Activated T-helper 9 cell treated with anti-CD3 and anti-CD28 coated beads, Interleukin-2, amount 50 U/mL, for 16 hours (primary cell): Measurements from ENCODE around the gene ZNF879.
A peak's percentile ranks its signal among the peaks of the same experiment; 100 is the strongest.

Experiments used
- DNase-seq: peaks from one replicate; pipeline ENCODE4 v3.0.0-alpha.2; 2020; ENCODE audit warnings: low read depth

Gene ZNF879

DNA sequence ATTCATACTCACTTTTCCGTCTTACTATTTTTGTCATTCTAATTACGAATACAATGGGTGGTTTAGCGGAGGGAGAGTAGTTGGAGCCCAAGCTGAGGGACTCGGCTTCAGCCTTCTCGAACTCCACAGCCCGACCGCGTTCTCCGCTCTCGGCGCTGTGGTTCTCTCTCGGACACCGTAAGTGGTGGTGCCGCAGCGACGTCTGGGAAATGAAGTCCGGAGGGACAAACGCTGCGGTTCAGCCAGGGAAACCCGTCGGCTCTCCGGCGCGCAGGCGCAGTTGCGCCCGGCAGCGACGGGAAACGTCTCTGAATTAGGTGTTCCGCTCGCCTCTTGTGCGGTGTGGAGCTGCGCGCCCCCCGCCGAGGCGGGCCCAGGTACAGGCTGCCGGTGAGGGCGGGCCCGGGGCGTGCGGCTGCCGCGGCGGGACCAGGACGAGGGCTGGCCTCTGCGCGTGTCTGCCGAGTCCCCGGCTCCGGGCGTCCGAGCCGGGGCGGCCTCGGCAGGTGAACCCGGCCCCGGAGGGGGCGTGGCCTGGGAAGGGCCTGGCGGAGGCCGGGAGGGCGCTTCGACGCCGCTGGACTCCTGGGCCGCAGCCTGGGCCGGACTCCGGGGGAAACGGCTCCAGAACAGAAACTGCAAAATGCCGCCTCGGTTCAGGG is at the start of gene ZNF879:
ZNF879 (plus strand) TSS at position 277 of the 662 bp plus-strand sequence. CDS start 1,201 bp downstream, outside the sequence.
- peak; percentile 90 for DNase-seq

DNA sequence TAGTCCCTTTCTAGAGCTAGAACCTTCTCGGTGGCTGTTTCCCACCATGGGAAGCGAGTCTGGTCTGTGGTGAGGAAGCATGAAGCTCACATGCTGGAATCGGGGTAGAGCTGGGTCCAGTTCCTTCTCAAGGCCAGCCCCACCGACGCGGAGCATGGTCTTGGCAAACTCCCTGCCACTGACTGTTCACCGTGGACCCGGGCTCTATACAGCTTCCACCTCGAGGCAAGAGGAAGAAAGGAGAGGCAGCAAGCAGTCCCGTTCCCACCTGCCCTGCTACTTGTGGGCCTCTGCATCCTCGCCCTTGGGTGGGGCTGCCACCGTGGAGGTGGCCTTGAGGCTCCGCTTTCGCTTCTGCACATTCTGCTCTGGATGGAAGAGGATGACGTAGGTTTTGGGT is 42.2 kb upstream of the ZNF879 start:
- DNase-seq = no peak

DNA sequence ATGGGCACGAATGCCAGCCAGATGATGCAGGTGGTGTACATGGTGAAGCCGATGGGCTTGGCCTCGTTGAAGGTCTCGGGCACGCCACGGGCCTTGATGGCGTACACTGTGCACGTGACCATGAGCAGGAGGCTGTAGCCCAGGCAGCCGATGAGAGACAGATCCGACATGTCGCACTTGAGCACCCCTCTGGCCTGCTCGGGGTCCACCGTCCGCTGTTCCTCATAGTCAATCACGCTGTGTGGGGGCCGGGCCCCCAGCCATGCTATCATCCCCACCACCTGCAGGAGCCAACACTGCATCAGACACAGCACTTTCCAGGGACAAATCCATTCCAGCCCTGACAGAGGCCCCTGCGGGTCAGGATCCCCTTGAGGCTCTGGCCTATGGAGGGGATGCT is 40.7 kb upstream of the ZNF879 start:
- DNase-seq = no peak

DNA sequence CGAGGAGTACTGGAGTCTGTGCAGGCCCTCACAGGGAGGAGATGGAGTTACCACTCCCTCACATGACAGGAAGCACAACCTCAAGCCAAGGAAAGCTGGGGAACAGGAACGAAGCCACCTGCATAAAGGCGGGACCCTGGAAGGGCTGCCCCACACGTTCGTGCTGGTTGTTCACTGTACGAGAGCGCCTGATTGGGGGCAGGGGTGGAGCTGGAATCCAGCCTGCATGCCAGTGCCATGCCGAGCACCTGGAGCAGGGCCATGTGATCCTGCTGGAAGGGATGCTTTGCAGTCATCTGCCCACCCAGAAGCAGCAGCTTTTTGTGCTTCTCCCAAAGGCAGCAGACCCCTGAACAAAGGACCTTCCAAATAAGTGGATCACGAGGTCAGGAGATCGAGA is 39.9 kb upstream of the ZNF879 start:
- no peak for DNase-seq

DNA sequence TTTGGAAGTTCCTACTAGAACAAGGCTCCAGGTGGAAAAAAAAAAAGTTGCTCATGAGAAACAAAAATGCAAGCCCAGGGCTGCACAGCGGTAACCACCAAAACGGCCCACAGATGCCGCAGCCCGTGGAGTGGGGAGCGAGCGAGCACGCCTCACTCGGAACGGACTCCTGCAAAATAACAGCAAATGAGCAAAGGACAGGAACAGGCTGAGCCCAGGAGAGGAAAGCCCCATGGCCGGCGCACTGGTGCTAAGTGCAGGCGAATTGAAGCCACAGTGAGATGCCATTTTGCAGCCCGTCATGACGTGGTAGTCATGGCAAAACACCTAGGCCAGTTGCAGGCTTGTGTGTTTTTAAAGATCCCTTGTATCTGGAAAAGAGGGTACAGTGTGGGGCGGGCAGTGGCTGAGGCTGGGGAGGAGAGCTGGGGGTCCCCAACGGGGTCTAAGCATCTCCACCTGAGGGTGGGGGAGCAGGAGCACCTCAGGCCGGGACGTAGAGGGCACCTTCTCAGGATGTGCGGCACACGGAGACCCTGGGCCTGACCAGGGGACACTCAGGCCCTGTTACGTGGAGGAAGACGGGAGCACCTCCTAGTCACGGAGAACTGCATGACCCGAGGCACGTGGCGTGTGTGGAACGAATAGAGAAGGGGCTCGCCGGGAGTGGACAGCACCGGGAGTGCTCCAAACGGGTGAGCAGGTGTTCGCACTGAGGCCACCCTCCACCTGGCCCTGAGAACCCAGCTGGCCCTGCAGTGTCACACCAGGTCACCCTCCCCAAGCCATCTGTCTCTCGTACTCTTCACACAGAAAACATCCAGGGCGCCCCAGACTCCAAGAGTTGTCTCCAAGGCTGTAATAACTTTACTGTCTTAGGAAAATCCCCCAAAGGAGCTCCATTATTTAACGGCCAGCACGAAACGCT is 39.2 kb upstream of the ZNF879 start:
- DNase-seq = no peak

- DNase-seq = no peak
Observed at GRCh38 chr5:178986326-178986960, 37.2 kb upstream of the ZNF879 start.

DNA sequence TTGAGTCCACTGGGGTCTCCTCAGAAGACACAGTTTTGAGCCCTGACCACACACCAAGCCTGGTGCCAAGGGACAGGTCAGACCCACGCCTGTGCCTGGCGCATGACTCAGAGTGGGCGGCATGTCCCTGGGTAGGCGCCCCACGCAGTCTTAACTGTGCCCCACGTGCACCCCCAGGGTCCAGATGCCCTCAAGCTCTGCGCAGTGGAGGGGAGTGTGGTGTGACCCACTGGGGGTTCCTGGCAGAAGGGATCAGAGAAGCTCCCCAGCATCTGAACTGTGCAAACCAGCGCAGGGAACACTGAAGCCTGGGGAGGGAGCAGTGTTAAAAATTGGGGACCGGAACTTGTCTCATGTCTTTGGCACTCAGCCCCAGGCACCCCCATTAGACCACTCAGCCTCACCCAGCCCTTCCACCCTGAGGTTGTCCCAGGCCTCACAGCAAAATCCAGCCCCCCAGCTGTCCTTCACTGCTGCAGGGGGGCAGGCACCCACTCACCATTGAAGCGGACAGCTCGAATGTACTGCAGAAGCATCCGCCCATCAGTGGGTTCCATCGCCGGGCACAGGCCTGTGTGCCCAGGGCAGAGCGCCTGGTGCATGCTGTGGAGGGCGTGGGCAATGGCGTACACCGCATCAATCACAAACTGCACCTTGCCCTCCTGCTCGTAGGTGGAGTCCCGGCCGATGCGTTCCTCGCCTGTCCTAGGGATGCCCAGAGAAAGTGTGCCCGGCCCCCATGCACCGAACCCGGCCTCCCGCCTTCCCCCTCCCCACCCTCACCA is 35.0 kb upstream of the ZNF879 start:
- no peak for DNase-seq

GRCh38 chr5:178989311-178989710 is 34.3 kb upstream of the ZNF879 start:
- DNase-seq = no peak

GRCh38 chr5:178990491-178990890 is 33.1 kb upstream of the ZNF879 start:
- DNase-seq = no peak

DNA sequence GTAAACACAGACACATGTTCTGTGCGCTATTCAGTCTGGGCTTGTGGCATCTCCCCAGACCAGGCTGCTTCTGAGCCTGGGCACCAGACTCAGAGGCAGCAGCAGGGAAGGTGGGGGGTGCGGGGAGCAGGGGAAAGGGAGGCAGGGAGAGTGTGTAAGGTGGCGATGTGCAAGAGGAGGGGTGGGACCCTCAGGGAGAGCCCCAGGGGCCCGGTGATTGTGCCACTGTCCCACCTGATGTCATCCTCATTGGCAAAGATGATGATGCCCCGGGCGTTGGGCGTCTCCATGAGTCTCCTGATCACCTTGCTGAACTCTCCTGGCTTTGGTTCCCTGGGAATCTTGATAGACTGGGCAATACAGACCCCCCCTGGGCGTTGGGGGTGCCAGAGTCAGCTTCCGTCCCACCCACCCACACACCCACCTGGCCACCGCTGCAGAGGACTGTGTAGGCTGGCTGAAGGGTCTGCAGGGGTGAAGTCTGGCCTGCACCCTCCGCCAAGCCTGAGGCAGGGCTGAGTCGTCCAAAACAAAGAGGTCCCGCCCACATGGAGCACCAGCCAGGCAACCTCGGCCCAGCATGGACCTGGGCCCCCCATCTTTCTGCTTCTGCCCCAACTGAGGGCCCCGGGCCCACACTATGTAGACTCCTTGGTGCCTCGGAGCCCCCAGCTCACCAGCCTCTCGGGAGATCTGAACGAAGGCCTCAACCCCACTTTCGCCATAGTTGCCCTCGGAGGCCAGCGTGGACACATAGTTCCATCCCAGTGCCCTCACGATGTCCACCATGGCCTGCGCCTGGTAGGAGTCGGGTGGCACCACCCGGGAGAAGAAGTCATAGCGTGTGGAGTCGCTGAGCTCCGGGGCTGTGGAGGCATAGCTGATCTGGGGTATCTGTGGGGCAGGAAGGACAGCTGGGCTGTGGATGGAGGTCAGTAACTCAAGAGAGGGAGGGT is 32.1 kb upstream of the ZNF879 start:
- DNase-seq = no peak

GRCh38 chr5:178992291-178992895 is 31.2 kb upstream of the ZNF879 start:
- DNase-seq = no peak

DNA sequence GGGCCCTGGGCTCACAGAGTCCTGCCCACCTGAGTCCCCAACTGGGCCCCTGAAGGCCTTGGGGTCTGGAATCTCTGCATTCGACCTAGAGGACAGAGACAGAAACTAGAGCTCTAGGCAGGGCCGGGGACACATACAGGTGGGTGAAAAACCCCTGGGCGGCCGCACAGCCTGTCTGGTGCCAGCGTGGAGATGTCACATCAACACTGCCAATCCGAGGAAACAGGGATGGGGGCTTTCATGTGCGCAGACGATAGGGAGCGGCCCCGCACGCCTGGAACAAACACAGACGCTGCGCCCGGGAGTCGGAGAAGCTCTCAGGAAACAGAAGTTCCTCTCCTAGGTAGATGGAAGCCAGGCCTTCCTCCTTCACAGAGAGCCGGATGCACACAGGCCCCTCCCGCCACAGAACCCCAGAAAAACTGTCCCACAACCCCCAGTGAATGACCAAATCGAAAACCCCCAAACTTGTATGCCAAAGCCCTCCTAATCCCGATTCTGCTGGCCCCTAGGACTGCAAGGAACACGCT is 30.3 kb upstream of the ZNF879 start:
- DNase-seq = no peak

GRCh38 chr5:178993955-178994579 is 29.5 kb upstream of the ZNF879 start:
- DNase-seq = no peak

DNA sequence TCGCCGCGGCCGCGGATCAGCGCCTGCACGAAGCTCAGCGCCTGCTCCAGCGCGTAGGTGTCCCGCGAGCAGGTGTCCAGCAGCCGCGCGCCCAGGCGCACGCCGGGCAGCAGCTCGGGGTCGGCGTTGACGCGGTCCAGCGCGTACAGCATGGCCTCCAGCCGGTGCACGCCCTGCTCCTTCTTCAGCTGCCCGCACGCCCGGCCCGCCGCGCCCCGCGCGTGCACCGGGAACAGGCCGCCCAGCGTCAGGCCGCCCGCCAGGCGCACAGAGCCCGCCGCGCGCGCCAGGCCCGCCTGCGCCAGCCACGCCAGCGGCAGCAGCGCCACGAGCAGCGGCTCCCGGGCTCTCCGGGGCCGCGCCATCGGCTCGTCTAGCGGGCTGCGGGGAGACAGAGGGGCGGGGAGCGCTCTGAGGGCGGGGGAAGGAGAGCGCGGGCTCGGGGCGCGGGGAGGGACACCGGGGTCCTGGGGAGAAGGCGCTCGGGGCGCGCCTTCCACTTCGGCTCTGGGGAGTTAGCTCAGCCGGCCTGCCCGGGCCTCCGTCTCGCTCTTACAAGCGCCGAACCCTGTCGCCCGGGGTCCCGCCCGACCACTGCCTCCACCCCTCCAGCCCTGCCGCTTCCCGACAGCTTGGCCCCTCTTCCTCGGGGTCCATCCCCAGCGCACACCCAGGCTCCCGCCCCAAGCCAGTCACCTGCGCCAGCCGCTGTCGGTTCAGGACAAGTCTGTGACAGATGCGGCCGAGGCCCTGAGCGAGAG is 28.8 kb upstream of the ZNF879 start, which contains the start of gene GRM6:
GRM6 (minus strand) TSS at position 741 of the 761 bp plus-strand sequence; CDS start at position 365, 376 bp downstream.
- no peak for DNase-seq

DNA sequence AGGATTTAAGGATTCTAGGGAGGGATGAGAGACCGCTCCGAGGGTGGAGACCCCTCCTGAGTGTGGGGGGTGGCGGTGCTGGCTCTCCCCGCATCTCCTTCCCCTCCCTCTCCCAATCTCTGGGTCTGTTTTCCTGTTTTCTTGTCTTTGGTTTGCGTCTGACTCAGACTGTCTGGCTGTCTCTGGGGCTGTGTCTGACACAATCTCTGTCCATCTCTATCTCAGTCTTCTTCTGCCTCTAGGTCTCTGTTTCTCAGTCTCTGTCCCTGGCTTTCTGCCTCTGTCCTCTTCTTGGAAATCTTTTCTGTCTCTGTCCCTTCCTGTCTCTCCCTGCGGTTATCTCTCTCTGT is 28.3 kb upstream of the ZNF879 start:
- DNase-seq = no peak

DNA sequence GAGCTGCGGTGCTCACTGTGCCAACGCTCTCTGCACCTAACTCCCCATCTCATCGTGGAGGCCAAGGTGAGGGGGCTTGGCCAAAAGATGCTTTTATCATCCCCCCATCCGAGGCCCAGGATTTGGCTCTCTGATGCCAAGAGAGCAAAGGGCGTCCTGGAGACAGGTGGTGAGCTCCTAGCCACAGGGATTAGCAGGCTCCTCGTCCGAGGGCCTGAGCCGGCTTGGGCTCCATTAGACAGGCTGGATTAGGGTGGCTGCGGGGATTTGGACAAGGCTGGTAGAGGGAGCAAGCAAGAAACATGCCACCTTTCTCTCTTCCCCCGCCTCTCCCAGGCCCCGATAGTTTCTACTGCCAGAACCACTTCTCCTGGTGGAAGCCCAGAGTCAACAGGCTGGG is 27.4 kb upstream of the ZNF879 start:
- DNase-seq = no peak

GRCh38 chr5:178997191-178997590 is 26.4 kb upstream of the ZNF879 start:
- no peak for DNase-seq

DNA sequence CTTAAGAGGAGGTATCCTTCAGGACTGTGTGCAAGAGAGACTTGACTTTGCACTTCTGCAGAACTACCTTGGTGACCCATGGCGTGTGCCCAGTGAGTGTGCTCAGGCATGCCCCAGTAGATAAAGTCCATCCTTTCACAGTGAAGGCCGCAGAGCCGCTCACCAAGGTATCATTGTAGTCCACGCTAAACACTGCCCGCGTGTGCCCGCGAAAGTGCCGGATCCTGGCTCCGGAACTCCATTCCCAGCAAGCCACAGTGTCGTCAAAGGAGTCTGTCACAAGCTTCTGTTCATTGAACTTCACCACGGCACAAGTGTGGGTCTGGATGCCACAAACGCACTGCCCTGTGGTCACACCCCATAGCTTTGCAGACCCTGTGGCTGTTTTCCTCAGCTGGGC is 25.2 kb upstream of the ZNF879 start:
- DNase-seq = no peak

- no peak for DNase-seq
Observed at GRCh38 chr5:179006564-179006963, 17.0 kb upstream of the ZNF879 start.
